PC-3 (cell line): ENCODE data around the gene RNF183. TPM values are rescaled to one million over a fixed set of nuclear protein-coding genes. Genes with fewer than 3 reads are reported as not detected.

Source experiments
- ATAC-seq: fragments of 200-7000 bp; cut with Tn5 transposase; 2 replicates; pipeline ENCODE4 v1.9.1; 2020; ENCODE audit warnings: mild to moderate bottlenecking, moderate library complexity
- BruUV-seq: library from RNA; stranded (reverse); fragments of 400-500 nt; replicated peaks from 2 replicates; lab custom pipeline; 2021; lab: Mats Ljungman, UMichigan
- CTCF ChIA-PET: fragments of 300-600 bp; sonication (Branson Sonifier 250); formaldehyde crosslinking; loops from one replicate; lab custom pipeline; 2022; ENCODE audit warnings: antibody characterized with exemption; lab: Charles Lee
- POLR2A ChIA-PET: fragments of 300-600 bp; sonication (Branson Sonifier 250); formaldehyde crosslinking; loops from one replicate; lab custom pipeline; 2022; ENCODE audit warnings: antibody characterized with exemption; ENCODE audit not compliant: unreplicated experiment; lab: Charles Lee
- DNase-seq: peaks from one replicate; pipeline ENCODE4 v3.0.0-alpha.2; 2015
- H2AFZ ChIP-seq: fragments of 300-600 bp; sonication (generic); 2 replicates; pipeline ENCODE4 v1.6.0; 2016; ENCODE audit warnings: antibody characterized with exemption, low read length
- H3F3A ChIP-seq: fragments of 300-600 bp; sonication (generic); one replicate; pipeline ENCODE4 v1.6.0; 2017; ENCODE audit warnings: antibody characterized with exemption, low read length, control low read depth, mild to moderate bottlenecking; ENCODE audit not compliant: unreplicated experiment
- H3K27ac ChIP-seq: fragments of 300-600 bp; sonication (generic); 2 replicates; pipeline ENCODE4 v1.5.1; 2016; ENCODE audit warnings: mild to moderate bottlenecking, low read length
- H3K27me3 ChIP-seq: fragments of 300-600 bp; sonication (generic); 2 replicates; pipeline ENCODE4 v1.6.1; 2016; ENCODE audit warnings: low read length, mixed read lengths
- H3K36me3 ChIP-seq: fragments of 300-600 bp; sonication (generic); 2 replicates; pipeline ENCODE4 v1.6.1; 2016; ENCODE audit warnings: low read depth, mixed run types, low read length, mixed read lengths
- H3K4me1 ChIP-seq: fragments of 300-600 bp; sonication (generic); 2 replicates; pipeline ENCODE4 v1.5.1; 2016; ENCODE audit warnings: low read length; ENCODE audit not compliant: insufficient read depth
- H3K4me2 ChIP-seq: fragments of 300-600 bp; sonication (generic); 2 replicates; pipeline ENCODE4 v1.6.0; 2016; ENCODE audit warnings: low read length
- H3K4me3 ChIP-seq: fragments of 300-600 bp; sonication (generic); 2 replicates; pipeline ENCODE4 v1.5.1; 2016; ENCODE audit warnings: mild to moderate bottlenecking, low read length, mixed read lengths
- H3K79me2 ChIP-seq: fragments of 300-600 bp; sonication (generic); 2 replicates; pipeline ENCODE4 v1.6.1; 2017; ENCODE audit warnings: low read length, mixed read lengths
- H3K9ac ChIP-seq: fragments of 300-600 bp; sonication (generic); 2 replicates; pipeline ENCODE4 v1.6.0; 2016; ENCODE audit warnings: mild to moderate bottlenecking, low read length
- H3K9me2 ChIP-seq: fragments of 300-600 bp; sonication (generic); replicated peaks from 2 replicates; pipeline ENCODE4 v1.6.1; 2016; ENCODE audit warnings: mixed run types, low read length, mixed read lengths
- H3K9me3 ChIP-seq: fragments of 300-600 bp; sonication (generic); 2 replicates; pipeline ENCODE4 v1.6.1; 2016; ENCODE audit warnings: low read length, mixed read lengths
- H4K20me1 ChIP-seq: fragments of 300-600 bp; sonication (generic); 2 replicates; pipeline ENCODE4 v1.6.1; 2016; ENCODE audit warnings: low read length, mixed read lengths
- EZH2 ChIP-seq: fragments of 300-600 bp; sonication (generic); IDR thresholded peaks from one replicate; pipeline ENCODE4 v1.6.1; 2017; ENCODE audit warnings: antibody characterized with exemption, mild to moderate bottlenecking, low read length; ENCODE audit not compliant: unreplicated experiment
- EZH2phosphoT487 ChIP-seq: fragments of 300-600 bp; sonication (generic); IDR thresholded peaks from 2 replicates; pipeline ENCODE4 v1.6.1; 2018; ENCODE audit warnings: mild to moderate bottlenecking, antibody characterized with exemption, low read length, borderline replicate concordance
- intact Hi-C: fragments of 100-400 bp; cut with micrococcal nuclease; formaldehyde crosslinking; loops from 2 replicates; pipeline ENCODE4 v1.9.0; 2023
- total RNA-seq: library from RNA; depleted of rRNA; stranded (reverse); fragments of >200 nt; gene quantifications from 2 replicates; pipeline ENCODE4 v1.2.3, GENCODE V29; 2014
- TF ChIP-seq, protein P1 (sequence below): fragments of 300-600 bp; sonication (generic); conservative IDR thresholded peaks from 2 replicates; pipeline ENCODE4 v1.5.1; 2017; ENCODE audit warnings: antibody characterized with exemption, low read depth, mild to moderate bottlenecking, low read length

The RNF183 gene
- total RNA-seq, 1 experiment from 2014 or later: not detected

- BruUV-seq: no TSS peak
- H3K36me3 ChIP-seq: no peaks in the 10 kb centered on the region
- H3K4me3 ChIP-seq: no peak overlapping the region
- no peak for DNase-seq
- no peaks in the 10 kb centered on the region for H3K9me3 ChIP-seq
- ChIA-PET POLR2A (no interaction called here), CTCF (no interaction called here)
- peaks cover 10% of the 10 kb centered on the region for H3K79me2 ChIP-seq
- H4K20me1 ChIP-seq: no peaks in the 10 kb centered on the region
- H2AFZ ChIP-seq: no peak overlapping the region
- no peak overlapping the region for H3K9ac ChIP-seq
- H3K9me2 ChIP-seq: no peaks in the 10 kb centered on the region
- no peak overlapping the region for H3K4me2 ChIP-seq
- H3K27me3 ChIP-seq: no peaks in the 10 kb centered on the region
- no peak overlapping the region for H3K27ac ChIP-seq
- peaks cover 29% of the 10 kb centered on the region for H3K4me1 ChIP-seq
- ATAC-seq: no peak
- H3F3A ChIP-seq: no peaks in the 10 kb centered on the region
- intact Hi-C loops: no loop called here
- TF ChIP-seq EZH2 (no peak), EZH2phosphoT487 (no peak)
- TF ChIP-seq, protein P1, sequence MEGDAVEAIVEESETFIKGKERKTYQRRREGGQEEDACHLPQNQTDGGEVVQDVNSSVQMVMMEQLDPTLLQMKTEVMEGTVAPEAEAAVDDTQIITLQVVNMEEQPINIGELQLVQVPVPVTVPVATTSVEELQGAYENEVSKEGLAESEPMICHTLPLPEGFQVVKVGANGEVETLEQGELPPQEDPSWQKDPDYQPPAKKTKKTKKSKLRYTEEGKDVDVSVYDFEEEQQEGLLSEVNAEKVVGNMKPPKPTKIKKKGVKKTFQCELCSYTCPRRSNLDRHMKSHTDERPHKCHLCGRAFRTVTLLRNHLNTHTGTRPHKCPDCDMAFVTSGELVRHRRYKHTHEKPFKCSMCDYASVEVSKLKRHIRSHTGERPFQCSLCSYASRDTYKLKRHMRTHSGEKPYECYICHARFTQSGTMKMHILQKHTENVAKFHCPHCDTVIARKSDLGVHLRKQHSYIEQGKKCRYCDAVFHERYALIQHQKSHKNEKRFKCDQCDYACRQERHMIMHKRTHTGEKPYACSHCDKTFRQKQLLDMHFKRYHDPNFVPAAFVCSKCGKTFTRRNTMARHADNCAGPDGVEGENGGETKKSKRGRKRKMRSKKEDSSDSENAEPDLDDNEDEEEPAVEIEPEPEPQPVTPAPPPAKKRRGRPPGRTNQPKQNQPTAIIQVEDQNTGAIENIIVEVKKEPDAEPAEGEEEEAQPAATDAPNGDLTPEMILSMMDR: no peak
Measured at GRCh38 chr9:113345671-113346070, 42.5 kb upstream of the RNF183 start.

DNA sequence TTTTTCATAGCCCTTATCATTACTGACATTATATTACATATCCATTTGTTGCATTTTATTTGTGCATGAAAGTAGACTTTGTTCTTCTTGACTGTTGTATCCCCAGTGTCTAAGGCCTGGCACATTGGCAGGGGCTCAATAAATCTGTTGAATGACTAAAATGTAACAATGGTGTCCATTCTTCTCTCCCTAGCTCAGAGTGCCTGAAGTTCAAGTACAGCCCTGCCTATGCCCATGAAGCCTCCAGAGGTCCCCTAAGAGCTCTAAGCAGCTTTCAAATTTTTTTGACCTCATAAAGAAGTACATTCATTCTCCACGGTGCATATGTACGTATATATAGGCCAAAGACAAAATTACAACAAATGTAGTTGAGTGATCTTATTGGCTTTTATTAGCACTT lies 42.0 kb upstream of the RNF183 start:
- H3K4me2 ChIP-seq: no peak overlapping the region
- H3K9ac ChIP-seq: no peak overlapping the region
- no peaks in the 10 kb centered on the region for H3F3A ChIP-seq
- BruUV-seq: no TSS peak
- POLR2A ChIA-PET: no interaction called here
- no peak for TF ChIP-seq EZH2
- TF ChIP-seq, protein P1: no peak
- no peak for TF ChIP-seq EZH2phosphoT487
- no peak overlapping the region for H3K4me3 ChIP-seq
- no peaks in the 10 kb centered on the region for H3K27me3 ChIP-seq
- ATAC-seq: no peak
- H4K20me1 ChIP-seq: no peaks in the 10 kb centered on the region
- H3K27ac ChIP-seq: no peak overlapping the region
- H3K36me3 ChIP-seq: no peaks in the 10 kb centered on the region
- H2AFZ ChIP-seq: no peak overlapping the region
- CTCF ChIA-PET: no interaction called here
- intact Hi-C loops: no loop called here
- no peaks in the 10 kb centered on the region for H3K9me3 ChIP-seq
- DNase-seq: no peak
- H3K79me2 ChIP-seq: peaks cover 5% of the 10 kb centered on the region
- peaks cover 27% of the 10 kb centered on the region for H3K4me1 ChIP-seq
- no peaks in the 10 kb centered on the region for H3K9me2 ChIP-seq

GRCh38 chr9:113343732-113344231 lies 40.6 kb upstream of the RNF183 start:
- H3K4me3 ChIP-seq: no peak overlapping the region
- no peaks in the 10 kb centered on the region for H3K36me3 ChIP-seq
- no peaks in the 10 kb centered on the region for H3K27me3 ChIP-seq
- H3K9me3 ChIP-seq: no peaks in the 10 kb centered on the region
- H3K4me1 ChIP-seq: peaks cover 25% of the 10 kb centered on the region
- H3K9me2 ChIP-seq: no peaks in the 10 kb centered on the region
- intact Hi-C loops: no loop called here
- no TSS peak for BruUV-seq
- TF ChIP-seq EZH2: no peak
- TF ChIP-seq, protein P1: no peak
- TF ChIP-seq EZH2phosphoT487: no peak
- POLR2A ChIA-PET: no interaction called here
- no peak overlapping the region for H3K4me2 ChIP-seq
- ATAC-seq: no peak
- H3K27ac ChIP-seq: no peak overlapping the region
- H3K9ac ChIP-seq: no peak overlapping the region
- H3F3A ChIP-seq: no peaks in the 10 kb centered on the region
- CTCF ChIA-PET: no interaction called here
- no peak overlapping the region for H2AFZ ChIP-seq
- no peaks in the 10 kb centered on the region for H3K79me2 ChIP-seq
- DNase-seq: no peak
- no peaks in the 10 kb centered on the region for H4K20me1 ChIP-seq
